Body of pancreas (tissue), 4 donors: Measurements from ENCODE around the gene TAS2R39.

Experiments
- POLR2A ChIP-seq, 3 donors: fragments of 450-650 bp; IDR thresholded peaks; one replicate each; pipeline ENCODE4 v1.6.1; 2016; ENCODE audit warnings: antibody characterized with exemption in 3 of 3, mild to moderate bottlenecking in 2 of 3
- TF ChIP-seq, protein P1 (sequence below), 7 experiments: fragments of 450-650 bp in 4 of 7; fragments of 200-600 bp in 3 of 7; sonication (generic) in 3 of 7; IDR thresholded peaks; one replicate each; pipeline ENCODE4 v1.5.1; 2016 to 2019; ENCODE audit warnings: antibody characterized with exemption in 7 of 7

DNA sequence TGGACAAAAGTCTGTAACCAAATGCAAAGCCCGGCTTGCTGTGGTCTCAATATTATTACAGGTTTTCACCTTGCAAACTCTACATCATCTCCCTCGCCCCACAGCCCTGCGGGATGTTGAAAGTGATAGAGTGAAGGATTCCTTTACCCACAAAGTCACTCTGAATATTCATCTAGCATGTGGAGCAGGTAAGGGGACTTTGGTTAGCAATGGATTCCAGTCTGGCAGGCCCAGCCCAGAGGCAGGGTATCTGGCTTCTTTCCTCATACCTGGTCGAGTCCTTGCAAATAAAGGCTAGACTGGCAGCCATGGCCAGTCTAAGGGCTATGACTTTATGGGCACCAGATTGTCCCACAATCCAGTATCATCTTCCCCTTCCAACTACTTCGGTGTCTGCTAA, 41.8 kb downstream of the TAS2R39 start:
- TF ChIP-seq, protein P1, sequence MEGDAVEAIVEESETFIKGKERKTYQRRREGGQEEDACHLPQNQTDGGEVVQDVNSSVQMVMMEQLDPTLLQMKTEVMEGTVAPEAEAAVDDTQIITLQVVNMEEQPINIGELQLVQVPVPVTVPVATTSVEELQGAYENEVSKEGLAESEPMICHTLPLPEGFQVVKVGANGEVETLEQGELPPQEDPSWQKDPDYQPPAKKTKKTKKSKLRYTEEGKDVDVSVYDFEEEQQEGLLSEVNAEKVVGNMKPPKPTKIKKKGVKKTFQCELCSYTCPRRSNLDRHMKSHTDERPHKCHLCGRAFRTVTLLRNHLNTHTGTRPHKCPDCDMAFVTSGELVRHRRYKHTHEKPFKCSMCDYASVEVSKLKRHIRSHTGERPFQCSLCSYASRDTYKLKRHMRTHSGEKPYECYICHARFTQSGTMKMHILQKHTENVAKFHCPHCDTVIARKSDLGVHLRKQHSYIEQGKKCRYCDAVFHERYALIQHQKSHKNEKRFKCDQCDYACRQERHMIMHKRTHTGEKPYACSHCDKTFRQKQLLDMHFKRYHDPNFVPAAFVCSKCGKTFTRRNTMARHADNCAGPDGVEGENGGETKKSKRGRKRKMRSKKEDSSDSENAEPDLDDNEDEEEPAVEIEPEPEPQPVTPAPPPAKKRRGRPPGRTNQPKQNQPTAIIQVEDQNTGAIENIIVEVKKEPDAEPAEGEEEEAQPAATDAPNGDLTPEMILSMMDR (IDR thresholded peaks at IDR 0.05): no peak
- TF ChIP-seq POLR2A (IDR thresholded peaks at IDR 0.05): no peak
